ENCODE results near the gene MTCH1.

DNA sequence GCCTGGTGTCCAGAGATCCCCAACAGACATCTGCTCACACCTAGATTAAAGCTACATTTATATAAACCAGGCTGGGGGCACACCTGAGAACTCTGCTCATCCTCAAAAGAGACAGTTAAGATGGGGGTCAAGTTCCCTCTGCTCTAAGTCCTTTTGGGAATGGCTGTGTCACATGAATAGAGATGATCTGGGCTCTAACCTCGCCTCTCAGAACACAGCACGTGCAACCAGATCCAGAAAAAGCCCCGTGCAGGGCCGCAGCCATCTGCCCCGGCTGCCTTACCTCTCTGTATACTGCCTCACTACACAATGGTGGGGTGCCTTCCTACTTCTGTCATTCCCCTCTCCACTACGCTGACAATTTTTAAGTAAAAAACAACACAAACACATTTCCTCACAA, 5.9 kb downstream of the MTCH1 start:
- no peak for TF ChIP-seq CTCF (IDR thresholded peaks at IDR 0.05 in 8 of 11, conservative IDR thresholded peaks at IDR 0.05 in 3 of 11)
- no peak for TF ChIP-seq POLR2AphosphoS5 (IDR thresholded peaks at IDR 0.05)
